HG03439 (cell line): ENCODE data around the gene IL37.
"Not testable (repeated sequence)": the region's sequence is repeated elsewhere in the genome, so short reads cannot be mapped to it uniquely, and the experiment has no call there.

Experiments
- ATAC-seq: cut with Tn5 transposase; IDR thresholded peaks from one replicate; pipeline ENCODE4 v1.9.1; 2021; ENCODE audit warnings: mild to moderate bottlenecking, moderate library complexity; ENCODE audit not compliant: unreplicated experiment

IL37 gene

DNA sequence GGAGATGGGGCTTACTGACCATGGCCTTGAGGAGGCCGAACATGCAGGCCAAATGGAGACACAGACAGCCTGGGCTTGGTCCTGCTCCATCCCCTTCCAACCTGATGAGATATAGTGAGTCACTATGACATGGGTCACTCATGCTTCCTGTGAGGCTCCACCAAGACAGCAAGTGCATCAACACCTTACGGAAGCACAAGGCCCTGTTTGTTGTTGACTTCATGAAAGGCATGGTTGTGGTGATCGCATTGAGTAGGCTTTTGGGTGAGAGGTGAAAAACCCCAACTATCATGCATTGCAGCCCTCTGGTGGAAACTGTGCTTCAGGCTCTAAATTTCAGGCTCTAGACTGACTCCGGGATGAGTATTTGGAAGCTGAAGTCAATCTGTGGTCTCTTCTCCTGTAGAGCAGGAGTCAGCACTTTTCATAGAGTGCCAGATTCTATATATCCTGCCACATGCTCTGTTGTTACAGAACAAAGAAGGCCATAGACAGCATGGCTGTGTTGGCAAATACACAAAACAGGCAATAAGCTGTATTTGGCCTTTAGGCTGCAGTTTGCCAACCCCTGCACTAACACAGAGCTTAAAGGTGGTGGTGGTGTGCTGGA is 10.1 kb downstream of the IL37 start:
- no peak for ATAC-seq

GRCh38 chr2:112921982-112922381 is 11.0 kb downstream of the IL37 start:
- ATAC-seq = no peak

- ATAC-seq = no peak
Measured at GRCh38 chr2:112923237-112923966, 12.4 kb downstream of the IL37 start.

GRCh38 chr2:112923967-112924338 is 13.0 kb downstream of the IL37 start:
- no peak for ATAC-seq

- ATAC-seq = no peak
Measured at GRCh38 chr2:112924360-112924759, 13.4 kb downstream of the IL37 start.

DNA sequence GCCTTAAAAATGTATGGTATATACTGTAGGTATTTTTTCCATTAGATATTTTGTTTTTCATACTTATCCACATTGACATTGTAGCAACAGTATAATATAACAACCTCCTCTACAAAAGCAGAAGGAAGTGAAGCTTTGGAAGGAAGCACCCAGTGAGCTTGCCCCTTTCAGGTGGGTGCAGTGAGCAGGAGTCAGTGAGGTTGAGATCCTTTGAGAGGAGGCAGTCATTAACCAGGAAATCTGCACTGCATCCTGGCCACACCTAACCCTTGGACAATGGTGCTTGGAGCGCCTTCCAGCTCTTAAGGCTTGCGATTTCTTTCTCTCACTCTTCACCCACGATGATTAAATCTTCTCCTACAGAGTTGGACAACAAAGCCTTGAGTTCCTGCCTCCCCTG is 13.9 kb downstream of the IL37 start:
- no peak for ATAC-seq

DNA sequence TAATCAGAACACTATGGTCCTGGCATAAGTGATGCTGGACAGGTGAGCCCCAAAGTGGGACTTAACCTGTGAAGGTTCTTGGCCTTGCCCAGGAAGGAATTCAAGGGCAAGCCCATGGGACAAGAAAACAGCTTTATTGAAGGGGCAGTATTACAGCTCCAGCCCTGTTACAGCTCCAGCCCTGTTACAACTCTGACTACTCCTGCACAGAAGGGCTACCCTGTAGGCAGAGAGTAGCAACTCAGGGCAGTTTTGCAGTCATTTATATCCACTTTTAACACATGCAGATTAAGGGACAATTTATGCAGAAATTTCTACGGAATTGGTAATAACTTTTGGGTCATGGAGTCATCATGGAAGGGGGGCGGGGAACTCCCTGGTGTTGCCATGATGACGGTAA is 15.7 kb downstream of the IL37 start:
- ATAC-seq = no peak

GRCh38 chr2:112927745-112928144 is 16.8 kb downstream of the IL37 start:
- no peak for ATAC-seq

- no peak for ATAC-seq
Measured at GRCh38 chr2:112933261-112933660, 22.3 kb downstream of the IL37 start.

DNA sequence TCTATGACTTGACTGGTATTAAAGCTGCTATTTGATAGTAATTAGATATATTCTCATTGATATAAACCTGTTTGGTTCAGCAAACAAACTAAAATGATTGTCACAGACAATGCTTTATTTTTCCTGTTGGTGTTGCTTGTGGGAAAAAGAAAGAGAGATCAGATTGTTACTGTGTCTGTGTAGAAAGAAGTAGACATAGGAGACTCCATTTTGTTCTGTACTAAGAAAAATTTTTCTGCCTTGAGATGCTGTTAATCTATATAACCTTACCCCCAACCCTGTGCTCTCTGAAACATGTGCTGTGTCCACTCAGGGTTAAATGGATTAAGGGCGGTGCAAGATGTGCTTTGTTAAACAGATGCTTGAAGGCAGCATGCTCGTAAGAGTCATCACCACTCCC is 23.2 kb downstream of the IL37 start:
- not testable (repeated sequence) for ATAC-seq

DNA sequence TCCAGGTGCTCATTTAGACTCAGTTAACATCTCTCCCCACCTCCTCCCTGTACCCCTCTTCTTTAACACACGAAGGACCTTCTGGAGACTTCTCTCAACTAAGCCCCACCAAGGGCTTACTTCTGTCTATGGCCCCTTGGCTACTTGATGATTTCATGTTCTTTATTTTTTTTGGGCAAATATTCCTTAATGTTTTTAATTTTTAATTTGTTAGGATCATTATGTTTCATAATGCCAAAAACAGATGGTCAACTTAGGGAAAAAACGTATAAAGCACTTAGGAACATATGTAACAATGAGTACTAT is 25.9 kb downstream of the IL37 start:
- ATAC-seq = no peak

GRCh38 chr2:112938904-112939303 is 27.9 kb downstream of the IL37 start:
- no peak for ATAC-seq

DNA sequence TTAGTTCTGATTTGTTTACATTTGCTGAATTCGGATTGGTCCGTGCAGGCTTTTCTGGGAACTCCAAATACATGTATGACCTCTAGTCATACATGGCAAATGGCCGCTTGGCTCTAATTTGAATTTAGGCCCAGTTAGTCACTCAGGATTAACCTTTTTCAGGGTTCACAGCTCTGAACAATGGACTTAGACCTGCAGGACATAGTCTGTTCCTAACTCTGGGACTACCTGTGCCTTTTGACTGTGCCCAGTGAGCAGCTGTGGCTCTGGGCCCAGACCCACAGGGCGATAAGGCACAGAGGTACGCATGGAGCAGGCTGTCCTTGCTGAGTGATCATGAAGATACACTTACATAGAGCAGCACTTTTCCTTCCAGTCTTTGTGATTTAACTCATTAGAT is 28.5 kb downstream of the IL37 start:
- ATAC-seq = no peak

- no peak for ATAC-seq
Measured at GRCh38 chr2:112940859-112941625, 30.1 kb downstream of the IL37 start.

GRCh38 chr2:112941753-112942653 is 31.0 kb downstream of the IL37 start:
- ATAC-seq = no peak

DNA sequence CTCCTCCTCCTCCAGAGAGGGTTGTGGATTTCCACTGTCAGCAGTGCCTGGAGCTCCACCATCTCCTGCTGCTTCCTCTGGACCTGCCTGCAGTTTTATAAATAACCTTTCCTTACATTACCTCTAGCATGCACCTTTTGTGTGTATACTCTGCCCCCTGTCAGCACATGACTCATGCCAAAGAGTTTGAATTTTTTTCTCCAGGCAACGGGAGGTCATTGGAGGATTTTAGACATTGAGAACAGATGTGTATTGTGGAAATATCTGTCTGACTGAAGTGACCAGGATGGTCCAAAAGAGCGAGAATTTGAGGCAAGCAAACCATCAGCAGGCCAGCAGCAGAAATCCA is 31.7 kb downstream of the IL37 start:
- no peak for ATAC-seq

DNA sequence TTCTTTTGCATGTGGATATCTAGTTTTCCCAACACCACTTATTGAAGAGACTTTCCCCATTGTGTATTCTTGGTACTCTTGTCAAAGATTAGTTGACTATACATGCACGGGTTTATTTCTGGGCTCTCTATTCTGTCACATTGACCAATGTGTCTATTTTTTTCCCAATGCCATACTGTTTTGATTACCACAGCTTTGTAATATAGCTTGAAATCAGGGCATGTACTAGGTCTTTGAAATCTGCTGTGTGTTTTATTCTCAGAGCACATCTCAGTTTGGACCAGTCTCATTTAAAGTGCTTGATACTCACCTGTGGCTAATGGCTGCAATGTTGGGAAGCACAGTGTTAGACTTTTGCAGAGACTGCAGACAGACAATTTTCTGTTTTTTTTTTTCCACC is 34.0 kb downstream of the IL37 start:
- no peak for ATAC-seq

DNA sequence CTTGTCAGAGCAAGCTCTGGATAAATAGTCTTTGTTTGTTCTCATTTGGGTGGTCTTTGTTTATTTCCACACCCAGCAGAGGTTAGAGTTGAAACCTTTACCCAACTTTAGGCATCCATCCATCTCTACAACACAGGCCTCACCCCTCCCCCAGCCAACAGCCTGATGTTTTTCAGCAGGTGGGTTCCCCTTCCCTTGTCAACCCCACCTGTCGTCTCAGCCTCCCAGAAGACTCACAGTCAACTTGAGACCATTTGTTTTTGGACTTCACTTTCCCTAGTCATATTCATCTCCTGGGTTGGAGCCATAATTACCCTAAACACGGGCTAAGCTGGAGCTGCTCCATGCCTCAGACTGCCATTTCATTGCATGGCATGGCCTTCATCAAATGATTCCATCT is 35.1 kb downstream of the IL37 start:
- ATAC-seq = no peak

GRCh38 chr2:112947374-112947773 is 36.4 kb downstream of the IL37 start:
- no peak for ATAC-seq

DNA sequence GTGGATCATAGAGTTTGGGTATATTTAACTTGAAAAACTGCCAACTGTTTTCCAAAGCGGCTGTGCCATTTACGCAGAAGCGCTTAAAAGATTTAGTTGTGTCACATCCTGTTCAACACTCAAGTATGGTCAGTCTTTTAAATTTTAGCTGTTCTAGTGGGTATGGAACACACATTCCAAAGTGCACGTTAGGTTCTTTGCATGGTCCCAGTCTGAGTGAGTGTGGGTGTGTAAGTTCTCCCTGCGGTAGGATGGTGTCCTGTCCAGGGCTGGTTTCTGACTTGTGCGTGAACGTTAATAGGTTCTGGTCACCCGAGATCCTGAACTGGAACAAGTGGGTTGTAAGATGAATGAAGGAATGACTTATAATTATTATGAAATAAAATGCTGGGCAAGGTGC is 38.5 kb downstream of the IL37 start:
- no peak for ATAC-seq

DNA sequence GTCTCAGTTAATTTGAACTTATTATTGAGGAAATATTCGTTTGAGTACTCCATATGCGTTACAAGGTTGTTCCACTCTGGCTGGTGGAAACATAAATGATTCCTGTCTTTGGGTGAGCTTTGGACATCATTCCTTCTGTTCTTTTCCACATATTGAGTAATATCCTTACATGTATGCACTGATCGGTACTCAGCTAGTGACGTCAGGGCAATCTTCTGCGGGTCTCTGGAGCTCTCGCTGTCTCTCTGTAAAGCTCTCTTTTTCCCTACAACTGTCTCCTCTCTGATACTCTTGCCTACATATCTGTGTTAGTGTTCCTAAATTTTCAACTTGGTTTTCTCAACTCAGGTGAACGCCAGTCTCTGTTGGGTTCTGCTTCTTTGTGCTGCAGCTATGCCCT is 43.4 kb downstream of the IL37 start:
- ATAC-seq = no peak
